ENCODE measurements around the gene ADAMTSL1.

GRCh38 chr9:18903450-18903849 is 429.5 kb downstream of the ADAMTSL1 start:
- TF ChIP-seq CTCF (IDR thresholded peaks at IDR 0.05) (no peak), POLR2A (IDR thresholded peaks at IDR 0.05) (no peak)
